Loucy (cell line): ENCODE measurements around the gene DGKI.

ENCODE experiments used
- CTCF ChIP-seq: fragments of 200-600 bp; sonication (generic); conservative IDR thresholded peaks from 2 replicates; pipeline ENCODE4 v1.5.1; 2014; ENCODE audit warnings: mild to moderate bottlenecking, antibody characterized with exemption, low read length
- EZH2phosphoT487 ChIP-seq: fragments of 200-600 bp; IDR thresholded peaks from 2 replicates; pipeline ENCODE4 v1.6.1; 2018; ENCODE audit warnings: antibody characterized with exemption, mild to moderate bottlenecking, moderate library complexity, borderline replicate concordance

- no peak for TF ChIP-seq CTCF
- TF ChIP-seq EZH2phosphoT487, result no peak
Measured at GRCh38 chr7:137813541-137813940, 33.2 kb downstream of the DGKI start.
